Tibial nerve (tissue), 4 donors: ENCODE data around the gene FNBP1. TPM values are rescaled to one million over a fixed set of nuclear protein-coding genes. Genes with fewer than 3 reads are reported as not detected.

Source experiments
- DNase-seq, 2 donors: peaks; one replicate each; pipeline ENCODE4 v3.0.0-alpha.2; 2019; ENCODE audit warnings: low spot score in 2 of 2
- H3K27ac ChIP-seq, 4 donors: fragments of 200-600 bp; sonication (generic) in 3 of 4; one replicate each; pipeline ENCODE4 v1.5.1; 2017 to 2019; ENCODE audit warnings: mild to moderate bottlenecking in 1 of 4
- H3K27me3 ChIP-seq, 2 donors: fragments of 200-600 bp; sonication (generic) in 1 of 2; one replicate each; pipeline versions ENCODE4 v1.5.1 to v1.6.0; 2017 to 2019
- H3K36me3 ChIP-seq, 3 donors: fragments of 200-600 bp; sonication (generic); one replicate each; pipeline ENCODE4 v1.5.1; 2018 to 2019
- H3K4me1 ChIP-seq, 4 donors: fragments of 200-600 bp; sonication (generic) in 3 of 4; one replicate each; pipeline ENCODE4 v1.5.1; 2017 to 2019
- H3K4me3 ChIP-seq, 4 donors: fragments of 200-600 bp; sonication (generic) in 3 of 4; one replicate each; pipeline ENCODE4 v1.5.1; 2017 to 2019; ENCODE audit warnings: mild to moderate bottlenecking in 1 of 4, moderate library complexity in 1 of 4
- H3K9me3 ChIP-seq, 4 donors: fragments of 200-600 bp; sonication (generic) in 3 of 4; one replicate each; pipeline ENCODE4 v1.5.1; 2017 to 2019
- EP300 ChIP-seq, 2 donors: sonication (generic); formaldehyde crosslinking; IDR thresholded peaks; one replicate each; pipeline ENCODE4 v1.6.1; 2017; ENCODE audit warnings: antibody characterized with exemption in 2 of 2, mild to moderate bottlenecking in 1 of 2
- POLR2A ChIP-seq, 2 donors: fragments of 450-650 bp; IDR thresholded peaks; one replicate each; pipeline ENCODE4 v1.6.1; 2017; ENCODE audit warnings: antibody characterized with exemption in 2 of 2, mild to moderate bottlenecking in 2 of 2, moderate library complexity in 2 of 2
- WGBS, 2 donors: methylation state at CpG; one replicate each; pipeline ENCODE4 v1.1.5; 2018; 5-methylcytosine and 5-hydroxymethylcytosine counted together
- total RNA-seq, 4 donors: library from RNA; depleted of rRNA; stranded (reverse); fragments of >200 nt; gene quantifications; one replicate each; pipeline ENCODE4 v1.1.0, GENCODE V29; 2016
- TF ChIP-seq, protein P1 (sequence below), 5 experiments: fragments of 200-600 bp in 3 of 5; fragments of 450-650 bp in 2 of 5; sonication (generic) in 3 of 5; IDR thresholded peaks; one replicate each; pipeline ENCODE4 v1.5.1; 2016 to 2019; ENCODE audit warnings: antibody characterized with exemption in 5 of 5, mild to moderate bottlenecking in 3 of 5, moderate library complexity in 2 of 5

The FNBP1 gene
- total RNA-seq, 4 donors from 2014 or later, result 77.0 to 114 (median 86.4) TPM

DNA sequence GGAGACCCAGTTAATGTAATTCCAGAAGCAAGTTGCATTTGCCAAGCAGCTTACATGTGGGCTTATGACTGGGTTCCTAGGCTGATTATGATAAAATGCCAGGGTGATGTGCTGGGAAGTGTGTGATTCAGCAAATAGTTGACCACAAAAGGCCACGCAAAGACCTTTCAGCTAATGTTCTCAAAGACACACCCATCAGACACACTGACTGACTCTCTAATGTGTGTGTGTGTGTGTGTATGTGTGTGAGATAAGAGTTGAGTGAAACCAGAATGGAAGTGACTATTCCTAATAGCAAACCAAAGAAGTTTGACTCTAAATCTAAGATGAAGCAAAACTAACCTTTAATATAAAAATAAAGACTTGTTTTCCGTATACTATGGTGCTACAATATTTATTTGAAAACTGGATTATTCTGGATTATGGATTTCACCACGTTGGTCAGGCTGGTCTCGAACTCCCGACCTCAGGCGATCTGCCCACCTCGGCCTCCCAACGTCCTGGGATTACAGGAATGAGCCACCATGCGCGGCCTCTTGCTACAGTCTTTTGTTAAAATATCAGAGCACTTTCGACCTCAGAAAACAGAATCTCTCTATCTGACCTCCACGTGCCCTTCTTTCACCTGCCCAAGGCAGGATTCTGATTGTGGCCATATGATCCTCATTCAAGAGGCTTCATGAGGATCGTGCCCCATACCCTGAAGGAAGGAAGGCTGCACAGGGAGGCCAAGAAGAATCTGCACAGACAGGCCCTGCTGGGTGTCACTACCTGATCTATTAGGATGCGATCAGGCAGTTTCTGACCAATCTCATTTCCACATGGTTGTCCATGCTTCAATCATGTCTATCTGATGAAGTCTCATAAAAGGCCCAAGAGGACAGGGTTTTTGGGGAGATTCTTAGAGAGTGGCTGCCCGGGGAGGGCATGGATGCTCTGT is 132.1 kb downstream of the FNBP1 start:
- Histone ChIP-seq H3K9me3 (no peaks in the 10 kb centered on the region), H3K4me3 (no peak overlapping the region), H3K27ac (peak overlapping the region in 2 of 4 donors; percentile 66 to 77), H3K27me3 (no peaks in the 10 kb centered on the region), H3K36me3 (peaks cover 0 to 45% (median 0%) of the 10 kb centered on the region in 3 donors), H3K4me1 (peaks cover 0 to 16% (median 0%) of the 10 kb centered on the region in 4 donors)
- 78% methylated on average over 15 of the region's 15 CpGs for WGBS, 2 donors
- peak in 1 of 2 donors; percentile 58 for DNase-seq
- no peak for TF ChIP-seq POLR2A (IDR thresholded peaks at IDR 0.05)
- peak in 1 of 2 donors; percentile 72 for TF ChIP-seq EP300 (IDR thresholded peaks at IDR 0.05)

DNA sequence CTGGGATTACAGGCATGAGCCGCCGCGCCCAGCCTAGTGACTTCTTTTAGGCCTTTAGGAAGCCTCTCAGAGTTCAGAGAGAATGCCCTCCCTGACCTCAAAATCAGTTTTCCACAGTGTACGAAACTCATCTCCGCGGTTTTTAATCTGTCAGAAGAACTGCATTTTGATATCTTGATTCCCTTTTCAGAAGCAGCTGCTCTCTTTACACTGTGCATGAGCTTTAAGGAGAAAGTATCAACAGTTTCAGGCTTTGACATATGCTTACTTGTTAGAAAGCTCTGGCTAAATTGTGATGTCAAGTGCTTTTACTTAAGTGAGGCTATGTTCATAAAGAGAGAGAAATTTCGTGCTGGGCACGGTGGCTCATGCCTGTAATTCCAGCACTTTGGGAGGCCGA is 133.1 kb downstream of the FNBP1 start:
- TF ChIP-seq, protein P1, sequence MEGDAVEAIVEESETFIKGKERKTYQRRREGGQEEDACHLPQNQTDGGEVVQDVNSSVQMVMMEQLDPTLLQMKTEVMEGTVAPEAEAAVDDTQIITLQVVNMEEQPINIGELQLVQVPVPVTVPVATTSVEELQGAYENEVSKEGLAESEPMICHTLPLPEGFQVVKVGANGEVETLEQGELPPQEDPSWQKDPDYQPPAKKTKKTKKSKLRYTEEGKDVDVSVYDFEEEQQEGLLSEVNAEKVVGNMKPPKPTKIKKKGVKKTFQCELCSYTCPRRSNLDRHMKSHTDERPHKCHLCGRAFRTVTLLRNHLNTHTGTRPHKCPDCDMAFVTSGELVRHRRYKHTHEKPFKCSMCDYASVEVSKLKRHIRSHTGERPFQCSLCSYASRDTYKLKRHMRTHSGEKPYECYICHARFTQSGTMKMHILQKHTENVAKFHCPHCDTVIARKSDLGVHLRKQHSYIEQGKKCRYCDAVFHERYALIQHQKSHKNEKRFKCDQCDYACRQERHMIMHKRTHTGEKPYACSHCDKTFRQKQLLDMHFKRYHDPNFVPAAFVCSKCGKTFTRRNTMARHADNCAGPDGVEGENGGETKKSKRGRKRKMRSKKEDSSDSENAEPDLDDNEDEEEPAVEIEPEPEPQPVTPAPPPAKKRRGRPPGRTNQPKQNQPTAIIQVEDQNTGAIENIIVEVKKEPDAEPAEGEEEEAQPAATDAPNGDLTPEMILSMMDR (IDR thresholded peaks at IDR 0.05), result no peak
- no peak for TF ChIP-seq EP300 (IDR thresholded peaks at IDR 0.05)
- no peak for TF ChIP-seq POLR2A (IDR thresholded peaks at IDR 0.05)
- peaks cover 0 to 47% (median 0%) of the 10 kb centered on the region in 3 donors for H3K36me3 ChIP-seq

DNA sequence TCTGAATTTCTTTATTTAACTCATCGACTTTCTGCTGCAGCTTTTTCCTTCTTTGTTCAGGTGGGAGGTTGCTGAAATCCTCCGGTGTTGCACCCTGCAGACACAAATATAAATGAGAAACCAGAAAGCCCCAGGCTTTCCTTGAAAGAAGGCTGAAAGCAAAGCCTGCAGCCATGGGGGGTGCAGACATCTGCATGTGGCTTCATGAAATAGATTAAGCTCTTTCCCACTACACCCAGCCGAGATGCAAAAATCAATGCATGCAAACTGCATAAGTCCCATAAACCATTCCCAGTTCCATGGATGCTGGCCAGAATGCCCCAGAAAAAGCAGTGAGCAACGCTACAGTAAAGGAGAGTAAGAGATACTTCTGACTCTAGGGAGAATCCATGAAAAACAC is 134.1 kb downstream of the FNBP1 start:
- WGBS, 2 donors, result 74 to 81% methylated on average over 4 of the region's 4 CpGs
- Histone ChIP-seq H3K9me3 (no peaks in the 10 kb centered on the region), H3K36me3 (peaks cover 0 to 52% (median 0%) of the 10 kb centered on the region in 3 donors), H3K27me3 (no peaks in the 10 kb centered on the region), H3K4me3 (no peak overlapping the region), H3K27ac (no peak overlapping the region), H3K4me1 (peaks cover 0 to 16% (median 0%) of the 10 kb centered on the region in 4 donors)
- DNase-seq, result no peak
- TF ChIP-seq POLR2A (IDR thresholded peaks at IDR 0.05), result no peak
- TF ChIP-seq EP300 (IDR thresholded peaks at IDR 0.05), result no peak
- TF ChIP-seq, protein P1 (IDR thresholded peaks at IDR 0.05), result no peak

More for the DNA sequence above, 133.1 kb downstream of the FNBP1 start:
- WGBS, 2 donors, result 84 to 87% methylated on average over 9 of the region's 9 CpGs
- H3K9me3 ChIP-seq, result no peaks in the 10 kb centered on the region
- no peaks in the 10 kb centered on the region for H3K27me3 ChIP-seq
- H3K4me1 ChIP-seq, result peaks cover 0 to 16% (median 0%) of the 10 kb centered on the region in 4 donors
- H3K27ac ChIP-seq, result peak overlapping the region in 3 of 4 donors; percentile 3 to 42 (median 7)
- no peak overlapping the region for H3K4me3 ChIP-seq
- no peak for DNase-seq

DNA sequence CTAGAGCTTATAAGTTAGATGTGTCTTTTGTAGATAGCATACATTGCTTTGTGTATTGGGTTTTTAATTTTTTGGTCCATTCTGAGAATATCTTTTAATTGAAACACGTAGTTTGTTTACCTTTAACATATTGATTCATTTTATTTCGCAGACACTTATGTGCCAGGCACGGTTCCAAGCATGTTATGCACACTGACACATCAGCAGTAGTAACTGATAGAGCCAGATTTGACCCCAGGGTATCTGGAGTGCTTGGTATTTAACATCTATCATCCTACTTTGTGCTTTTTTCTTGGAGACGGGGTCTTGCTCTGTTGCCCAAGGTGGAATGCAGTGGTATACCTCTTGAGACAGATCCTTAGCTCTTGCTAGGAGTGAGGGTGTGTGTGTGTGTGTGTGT is 135.8 kb downstream of the FNBP1 start:
- H3K9me3 ChIP-seq, result no peaks in the 10 kb centered on the region
- H3K4me1 ChIP-seq, result peaks cover 0 to 16% (median 0%) of the 10 kb centered on the region in 4 donors
- peaks cover 0 to 66% (median 0%) of the 10 kb centered on the region in 3 donors for H3K36me3 ChIP-seq
- no peak overlapping the region for H3K4me3 ChIP-seq
- no peaks in the 10 kb centered on the region for H3K27me3 ChIP-seq
- TF ChIP-seq, protein P1 (IDR thresholded peaks at IDR 0.05), result no peak
- no peak for TF ChIP-seq EP300 (IDR thresholded peaks at IDR 0.05)
- no peak for TF ChIP-seq POLR2A (IDR thresholded peaks at IDR 0.05)
- H3K27ac ChIP-seq, result no peak overlapping the region
- WGBS, 2 donors, result 95 to 99% methylated on average over 4 of the region's 4 CpGs
- no peak for DNase-seq

GRCh38 chr9:129906298-129906697 is 136.7 kb downstream of the FNBP1 start:
- no peak for DNase-seq
- 89 to 91% methylated on average over 4 of the region's 4 CpGs for WGBS, 2 donors
- Histone ChIP-seq H3K27ac (no peak overlapping the region), H3K27me3 (no peaks in the 10 kb centered on the region), H3K4me1 (peaks cover 0 to 14% (median 0%) of the 10 kb centered on the region in 4 donors), H3K36me3 (peaks cover 0 to 72% (median 0%) of the 10 kb centered on the region in 3 donors), H3K4me3 (no peak overlapping the region), H3K9me3 (no peaks in the 10 kb centered on the region)
- no peak for TF ChIP-seq POLR2A (IDR thresholded peaks at IDR 0.05)
- TF ChIP-seq, protein P1 (IDR thresholded peaks at IDR 0.05), result no peak
- no peak for TF ChIP-seq EP300 (IDR thresholded peaks at IDR 0.05)
